ENCODE results near the gene OVOL2.

Gene OVOL2

DNA sequence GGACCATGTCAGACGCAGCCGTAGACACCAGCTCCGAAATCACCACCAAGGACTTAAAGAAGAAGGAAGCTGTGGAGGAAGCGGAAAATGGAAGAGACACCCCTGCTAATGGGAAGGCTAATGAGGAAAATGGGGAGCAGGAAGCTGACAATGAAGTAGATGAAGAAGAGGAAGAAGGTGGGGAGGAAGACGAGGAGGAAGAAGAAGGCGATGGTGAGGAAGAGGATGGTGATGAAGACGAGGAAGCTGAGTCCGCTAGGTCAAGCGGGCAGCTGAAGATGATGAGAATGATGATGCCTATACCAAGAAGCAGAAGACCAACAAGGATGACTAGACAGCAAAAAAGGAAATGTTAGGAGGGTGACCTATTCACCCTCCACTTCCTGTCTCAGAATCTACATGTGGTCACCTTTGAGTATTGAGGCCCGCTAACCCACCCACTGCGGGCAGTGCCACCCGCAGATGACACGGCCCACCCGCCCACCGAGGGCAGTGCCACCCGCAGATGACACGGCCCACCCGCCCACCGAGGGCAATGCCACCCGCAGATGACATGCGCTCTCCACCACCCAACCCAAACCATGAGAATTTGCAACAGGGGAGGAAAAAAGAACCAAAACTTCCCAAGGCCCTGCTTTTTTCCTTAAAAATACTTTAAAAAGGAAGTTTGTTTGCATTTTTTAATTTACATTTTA, 45.6 kb downstream of the OVOL2 start:
- H3K4me3 ChIP-seq (ENCODE audit: low read depth, low read length), result no peak overlapping the region
- TF ChIP-seq CTCF (IDR thresholded peaks at IDR 0.05; ENCODE audit: low read depth, low read length), result no peak

DNA sequence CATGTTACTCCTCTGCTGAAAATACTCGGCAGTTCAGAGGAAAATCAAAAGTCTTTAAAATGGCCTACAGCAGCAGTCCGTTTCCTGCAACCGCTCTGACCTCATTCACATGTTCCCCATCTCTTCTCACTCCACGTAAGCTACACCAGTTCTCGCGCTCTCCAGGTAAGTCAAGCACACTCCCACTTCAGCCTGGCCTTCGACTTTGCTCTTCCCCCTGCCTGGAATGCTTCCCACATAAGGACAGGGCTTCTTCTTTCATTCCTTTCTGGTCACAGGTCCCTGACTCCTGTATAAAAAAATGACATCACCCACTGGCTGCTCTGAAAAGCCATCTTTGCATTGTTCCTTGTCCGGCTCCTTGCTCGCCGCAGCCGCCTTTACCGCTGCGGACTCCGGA, 46.2 kb downstream of the OVOL2 start:
- TF ChIP-seq CTCF (IDR thresholded peaks at IDR 0.05; ENCODE audit: low read depth, low read length), result no peak
- H3K4me3 ChIP-seq (ENCODE audit: low read depth, low read length), result no peak overlapping the region

GRCh38 chr20:18009116-18009515, 48.6 kb downstream of the OVOL2 start:
- no peak for TF ChIP-seq CTCF (IDR thresholded peaks at IDR 0.05; ENCODE audit: low read depth, low read length)
- H3K4me3 ChIP-seq (ENCODE audit: low read depth, low read length), result no peak overlapping the region

- no peak for TF ChIP-seq CTCF (IDR thresholded peaks at IDR 0.05; ENCODE audit: low read depth, low read length)
- no peak overlapping the region for H3K4me3 ChIP-seq (ENCODE audit: low read depth, low read length)
These were observed 50.0 kb downstream of the OVOL2 start for GRCh38 chr20:18007534-18008292.

DNA sequence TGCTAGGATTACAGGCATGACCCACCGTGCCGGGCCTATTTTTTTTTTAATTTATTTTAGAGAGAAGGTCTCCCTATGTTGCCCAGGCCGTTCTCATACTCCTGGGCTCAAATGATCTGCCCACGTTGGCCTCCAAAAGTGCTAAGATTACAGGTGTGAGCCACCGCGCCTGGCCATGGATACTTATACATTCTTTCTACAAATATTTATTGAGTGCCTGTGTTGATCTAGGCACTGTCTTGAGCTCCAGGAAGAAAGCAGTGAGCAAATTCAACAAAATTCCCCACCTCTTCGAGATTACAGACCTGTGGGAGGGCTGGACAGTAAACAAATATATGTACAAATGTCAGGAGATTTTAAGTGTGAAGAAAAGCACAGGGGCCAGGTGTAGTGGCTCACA, 51.0 kb downstream of the OVOL2 start:
- no peak overlapping the region for H3K4me3 ChIP-seq (ENCODE audit: low read depth, low read length)
- TF ChIP-seq CTCF (IDR thresholded peaks at IDR 0.05; ENCODE audit: low read depth, low read length), result no peak

DNA sequence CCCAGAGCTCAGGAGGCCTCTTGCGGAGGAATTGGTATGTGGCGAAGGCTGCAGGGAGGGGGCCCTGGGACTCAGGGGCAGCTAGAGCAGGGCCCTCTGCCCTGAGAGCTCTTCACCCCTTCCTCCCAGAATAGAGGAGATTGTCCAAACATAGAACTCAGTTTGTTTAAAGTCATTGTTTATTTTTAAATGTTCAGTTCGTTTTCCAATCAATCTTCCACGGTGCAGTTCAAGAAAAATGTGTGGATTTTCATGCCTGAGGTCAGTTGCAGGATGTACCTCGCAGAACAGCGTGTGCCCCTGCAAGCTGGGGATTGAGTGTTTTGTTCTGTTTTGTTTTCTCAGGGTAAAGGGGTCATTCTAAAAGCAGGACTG, 51.7 kb downstream of the OVOL2 start:
- H3K4me3 ChIP-seq (ENCODE audit: low read depth, low read length), result no peak overlapping the region
- no peak for TF ChIP-seq CTCF (IDR thresholded peaks at IDR 0.05; ENCODE audit: low read depth, low read length)

Measured in WI38 (cell line).